NCI-H187 (cell line): ENCODE measurements around the gene SLC37A1.
"Not testable (repeated sequence)": the region's sequence is repeated elsewhere in the genome, so short reads cannot be mapped to it uniquely, and the experiment has no call there.

Experiments used
- DNase-seq, 2 experiments: peaks; one replicate each; lab custom pipeline; 2025; lab: John Stamatoyannopoulos, UW

SLC37A1 gene

DNA sequence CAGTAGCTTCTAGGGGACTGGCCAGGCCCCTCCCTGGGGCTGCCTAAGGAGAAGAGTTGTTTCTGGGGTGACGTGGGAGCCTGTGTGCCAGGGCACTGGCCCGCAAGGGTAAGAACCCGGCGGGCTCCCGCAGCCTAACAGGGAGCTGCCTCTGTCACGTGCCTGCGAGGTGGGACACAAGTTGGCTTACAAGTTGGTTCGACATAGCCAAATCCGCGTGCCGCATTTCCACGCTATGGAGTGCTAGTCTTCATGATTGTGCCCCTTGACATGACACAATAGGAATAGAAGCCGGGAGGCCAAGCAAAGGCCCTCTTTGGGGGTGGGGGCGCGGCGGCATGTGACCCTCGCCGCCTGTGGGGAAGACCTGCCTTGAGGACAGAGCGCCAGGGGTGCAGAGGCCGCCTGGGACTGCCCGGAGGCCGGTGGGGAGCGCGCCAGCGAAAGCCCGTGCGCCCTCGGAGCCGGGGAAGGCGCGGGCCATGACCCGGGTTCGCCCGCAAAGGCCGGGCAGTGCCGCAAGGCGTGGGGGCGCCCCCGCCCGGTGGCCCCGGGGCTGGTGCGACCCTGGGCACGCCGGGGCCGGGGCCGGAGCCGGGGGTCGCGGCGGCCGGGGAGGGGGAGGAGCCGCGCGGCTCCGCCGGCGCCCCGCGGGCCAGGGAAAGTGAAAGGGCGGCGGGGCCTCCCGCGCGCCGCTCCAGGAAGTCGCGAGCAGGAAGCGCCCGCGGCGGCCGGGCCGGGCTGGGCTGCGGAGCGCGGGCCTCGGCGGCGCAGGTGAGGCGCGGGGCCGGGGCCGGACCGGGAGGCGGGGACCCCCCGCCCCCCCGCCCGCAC is at the start of gene SLC37A1:
Gene SLC37A1 (plus strand): TSS at position 702 of the 834 bp plus-strand sequence. CDS start 4,603 bp downstream, outside the sequence.
- DNase-seq = no peak

DNA sequence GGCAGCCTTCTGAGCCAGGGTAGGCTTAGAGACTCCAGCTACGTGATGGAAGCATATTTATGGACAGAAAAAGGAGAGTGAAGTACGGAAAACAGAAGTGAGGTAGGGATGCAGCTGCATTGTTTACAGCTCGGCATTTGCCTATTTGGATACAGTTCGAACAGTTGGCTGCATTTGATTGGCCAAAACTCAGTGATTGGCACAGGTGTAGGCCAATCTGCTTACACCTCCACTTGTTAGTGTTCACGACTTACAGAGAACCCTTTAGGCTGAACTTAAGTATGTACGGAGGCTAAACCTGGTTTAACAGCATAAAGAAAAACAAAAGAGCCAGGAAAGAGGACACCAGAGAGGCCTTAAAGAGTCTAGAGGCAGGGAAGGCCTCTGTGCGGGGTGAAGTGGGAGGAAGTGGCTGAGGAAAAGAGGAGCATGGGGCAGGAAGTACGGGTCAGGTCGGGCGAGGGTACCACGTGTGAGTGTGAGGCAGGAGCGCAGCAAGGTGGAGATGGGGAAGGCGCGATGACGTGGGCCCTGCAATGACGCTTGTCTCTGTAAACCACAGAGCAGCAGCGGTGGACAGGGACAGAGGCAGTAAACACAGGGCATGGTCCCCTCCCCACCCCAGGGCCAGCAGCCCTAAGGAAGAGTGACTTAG is 49.7 kb upstream of the SLC37A1 start:
- peak in 1 of 2 experiments; percentile 34 for DNase-seq

DNA sequence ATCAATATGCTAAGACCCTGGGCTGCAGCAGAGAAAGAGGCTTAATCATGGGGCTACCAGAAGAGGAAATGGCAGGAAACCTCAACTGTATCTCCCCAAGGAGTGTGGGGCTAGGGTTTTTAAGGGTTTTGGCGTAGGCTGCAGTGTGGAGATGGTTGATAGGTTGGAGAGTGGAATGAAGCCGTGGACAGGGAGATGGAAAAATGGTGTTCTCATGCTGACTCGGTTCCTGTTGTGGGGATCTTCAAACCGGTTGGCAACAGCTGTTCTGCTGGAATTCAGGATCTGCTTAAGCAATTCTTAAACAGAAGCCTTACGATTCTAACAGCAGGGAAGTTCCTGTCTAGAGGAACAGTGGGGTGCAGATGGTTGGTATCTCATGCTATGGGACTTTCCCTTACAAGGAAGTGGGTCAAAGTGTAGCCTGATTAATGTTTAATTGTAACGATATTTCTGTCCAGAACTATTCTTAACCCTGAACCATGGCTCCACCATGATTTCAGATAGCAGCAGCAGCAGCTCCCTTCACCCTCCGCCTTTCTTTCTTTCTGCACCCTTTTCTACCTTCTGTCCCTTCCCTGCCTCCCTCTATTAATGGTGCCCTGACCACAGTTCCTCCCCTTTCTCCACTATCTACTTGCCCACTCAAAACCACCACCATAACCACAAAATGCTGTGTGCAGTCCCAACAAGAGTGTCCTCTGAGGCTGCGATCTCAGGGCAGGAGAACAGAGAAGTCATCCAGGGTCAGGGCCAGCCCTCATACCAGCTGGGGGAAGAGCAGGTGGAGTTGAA is 48.4 kb upstream of the SLC37A1 start:
- DNase-seq = no peak

DNA sequence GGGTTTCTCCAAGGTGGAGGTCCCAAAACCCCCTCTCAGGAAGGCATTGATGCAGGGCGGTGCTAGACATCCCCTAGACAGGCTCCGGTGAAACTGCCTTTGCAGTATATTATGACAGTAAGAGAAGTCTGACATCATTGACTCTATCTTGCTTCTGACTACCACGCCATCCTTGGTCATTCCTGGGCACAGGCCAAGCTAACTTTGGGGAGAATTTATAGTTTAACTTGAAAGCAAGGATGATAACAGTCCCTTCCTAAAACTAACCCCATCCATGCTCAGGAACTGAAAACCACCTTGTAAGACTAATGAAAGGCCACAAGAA is 47.9 kb upstream of the SLC37A1 start:
- no peak for DNase-seq

DNA sequence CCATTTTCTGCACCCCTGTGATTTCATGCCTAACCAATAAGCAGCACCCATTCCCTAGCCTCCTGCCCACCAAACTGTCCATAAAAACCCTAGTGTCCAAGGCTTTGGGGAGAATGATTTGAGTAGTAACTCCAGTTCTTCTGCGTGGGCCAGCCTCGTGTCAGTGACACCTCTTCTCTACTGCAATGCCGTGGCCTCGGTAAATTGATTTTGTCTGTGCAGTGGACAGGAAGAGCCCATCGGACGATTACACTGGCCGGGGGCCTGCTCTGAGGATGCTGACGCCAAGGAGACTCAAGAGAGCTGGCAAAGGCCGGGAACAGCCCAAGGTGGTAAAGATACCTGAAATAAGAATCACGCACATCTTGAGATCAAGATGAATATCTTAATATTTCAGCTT is 47.0 kb upstream of the SLC37A1 start:
- no peak for DNase-seq

DNA sequence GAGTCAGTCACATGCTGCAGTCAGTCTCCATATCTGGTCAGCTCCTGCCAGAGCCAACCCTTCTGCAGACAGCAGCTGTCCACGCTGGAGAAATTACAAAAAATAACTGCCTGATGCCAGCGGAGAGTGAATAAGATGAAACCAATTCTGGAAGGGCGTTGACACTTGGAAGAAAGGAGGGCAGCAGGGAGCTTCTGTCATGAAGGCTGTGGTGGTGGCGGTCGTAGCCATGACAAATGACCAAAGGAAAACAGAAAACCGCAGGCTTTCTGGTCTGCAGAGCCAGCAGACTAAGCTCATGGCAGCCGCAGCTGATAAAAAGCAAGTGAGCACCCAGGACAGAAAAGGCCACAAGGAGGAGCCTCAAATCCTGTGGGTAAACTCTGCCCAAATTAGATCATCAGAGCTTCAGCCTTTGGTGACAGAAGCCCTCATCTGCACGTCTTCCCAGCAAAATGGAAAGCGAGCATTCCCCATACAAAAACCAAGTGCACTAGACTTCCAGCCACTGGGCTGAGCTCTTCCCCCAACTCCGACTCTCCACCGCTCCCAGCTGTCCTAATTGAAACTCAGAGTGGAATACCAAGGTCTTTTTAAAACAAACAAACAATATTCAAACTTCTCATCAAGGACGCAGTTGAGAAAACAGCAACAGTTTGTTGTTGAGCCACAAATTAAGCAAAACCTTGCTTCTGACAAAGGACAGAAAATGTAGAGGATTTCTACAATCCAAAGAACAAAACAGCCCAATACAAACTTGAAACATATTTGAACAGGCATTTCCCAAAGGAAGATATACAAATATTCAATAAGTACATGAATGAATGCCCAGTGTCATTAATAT is 46.3 kb upstream of the SLC37A1 start:
- peak in 1 of 2 experiments; percentile 31 for DNase-seq

DNA sequence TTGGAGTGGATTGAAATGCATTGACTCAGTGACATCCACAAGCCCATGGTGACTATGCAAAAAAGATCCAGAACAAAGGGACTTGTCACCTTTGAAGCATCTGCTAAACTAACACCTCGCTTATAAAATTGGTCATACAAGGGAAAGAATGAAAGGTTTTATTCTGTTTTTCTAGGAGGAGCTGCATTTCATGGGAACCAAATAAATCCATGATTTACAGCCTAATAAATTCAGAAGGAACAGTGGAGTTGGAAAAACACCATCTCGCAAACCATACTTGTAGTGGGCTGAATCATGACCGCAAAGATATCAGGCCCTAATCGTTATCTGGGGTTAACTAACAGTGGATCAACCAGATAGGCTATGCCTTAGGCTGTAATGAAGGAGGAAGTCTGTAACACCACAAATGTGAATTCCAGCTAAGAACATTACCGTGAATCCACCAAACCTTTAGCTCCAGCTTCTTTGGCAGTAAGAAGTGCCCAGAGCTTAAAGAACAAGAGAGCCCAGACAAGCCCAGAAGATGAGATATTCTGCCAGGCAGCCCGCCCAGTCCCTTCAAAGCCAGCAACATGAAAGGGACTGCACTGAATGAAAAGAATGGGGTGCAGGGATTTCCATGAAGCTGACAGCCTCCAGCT is 45.0 kb upstream of the SLC37A1 start:
- no peak for DNase-seq

DNA sequence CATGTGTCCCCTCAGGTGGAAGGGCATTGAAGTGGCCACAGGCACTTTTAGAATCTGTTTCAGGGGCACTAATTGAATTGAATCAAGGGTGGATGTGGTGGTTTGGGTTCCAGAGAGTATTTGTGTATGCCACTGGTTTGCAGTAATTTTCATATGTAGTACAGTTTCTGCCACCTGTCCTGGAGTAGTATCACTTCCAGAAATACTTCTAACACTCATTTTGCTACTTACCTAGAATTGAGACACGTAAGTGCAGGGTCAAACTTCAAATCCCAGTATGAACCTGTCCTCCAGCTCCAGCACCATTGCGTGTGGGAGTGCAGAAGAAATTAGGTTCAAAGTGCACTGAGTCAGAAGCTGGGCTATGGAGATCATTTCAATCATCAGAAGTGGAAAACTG is 44.4 kb upstream of the SLC37A1 start:
- no peak for DNase-seq

DNA sequence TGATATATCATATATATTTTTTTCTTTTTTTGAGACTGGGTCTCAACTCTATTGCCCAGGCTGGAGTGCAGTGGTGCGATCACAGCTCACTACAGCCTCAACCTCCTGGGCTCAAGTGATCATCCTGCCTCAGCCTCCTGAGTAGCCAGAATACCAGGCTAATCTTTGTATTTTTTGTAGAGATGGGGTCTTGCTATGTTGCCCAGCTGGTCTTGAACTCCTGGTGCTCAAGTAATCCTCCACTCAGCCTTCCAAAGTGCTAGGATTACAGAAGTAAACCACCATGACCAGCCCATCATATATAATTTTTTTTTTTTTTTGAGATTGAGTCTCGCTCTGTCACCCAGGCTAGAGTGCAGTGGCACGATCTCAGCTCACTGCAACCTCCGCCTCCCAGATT is 43.9 kb upstream of the SLC37A1 start:
- not testable (repeated sequence) for DNase-seq

DNA sequence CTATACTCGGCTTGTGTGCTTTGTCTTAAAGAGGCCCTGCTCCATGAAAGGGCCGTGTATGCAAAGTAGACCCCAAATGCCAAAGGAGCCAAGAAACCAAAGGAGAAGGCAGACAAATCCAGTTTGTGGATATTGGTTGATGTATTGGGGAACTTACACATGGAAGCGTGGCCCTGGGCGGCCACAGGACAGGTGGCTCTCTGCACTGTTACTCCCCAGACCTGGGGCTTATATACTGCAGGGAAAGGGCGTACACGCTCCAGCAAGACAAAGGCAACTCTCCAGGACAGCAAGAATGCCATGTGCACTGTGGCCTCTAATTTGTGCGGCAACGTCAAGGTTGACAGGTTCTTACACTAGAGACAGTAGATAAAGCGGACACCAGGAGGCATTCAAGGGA is 42.4 kb upstream of the SLC37A1 start:
- no peak for DNase-seq

DNA sequence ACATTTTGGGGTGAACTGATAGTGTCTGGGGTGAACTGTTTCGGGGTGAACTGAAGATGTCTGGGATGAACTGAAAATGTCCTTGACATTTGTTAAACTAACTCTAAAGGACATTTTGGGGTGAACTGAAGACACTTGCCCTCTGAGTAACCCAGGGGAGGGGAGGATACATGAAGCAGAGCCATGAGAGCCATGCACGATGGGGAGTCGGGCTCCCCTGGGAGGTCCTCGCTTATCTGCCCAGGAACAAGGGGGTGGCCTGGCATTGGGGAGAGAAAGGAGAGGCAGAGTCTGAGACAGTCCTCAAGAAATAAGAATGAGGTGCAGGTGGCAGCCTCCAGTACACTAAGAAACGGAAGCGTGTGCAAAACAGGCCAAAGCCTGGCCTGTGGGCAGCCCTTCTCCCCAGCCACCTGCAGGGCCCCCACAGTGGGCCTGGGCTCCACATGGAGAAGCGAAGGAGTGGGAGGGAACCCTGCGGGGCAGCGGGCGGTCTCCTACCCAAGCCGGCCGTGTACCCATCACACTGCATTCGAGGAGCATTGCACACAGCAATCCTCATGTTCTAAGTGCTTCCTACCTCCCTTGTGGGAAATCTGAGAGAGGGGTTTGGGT is 41.8 kb upstream of the SLC37A1 start:
- DNase-seq = no peak

DNA sequence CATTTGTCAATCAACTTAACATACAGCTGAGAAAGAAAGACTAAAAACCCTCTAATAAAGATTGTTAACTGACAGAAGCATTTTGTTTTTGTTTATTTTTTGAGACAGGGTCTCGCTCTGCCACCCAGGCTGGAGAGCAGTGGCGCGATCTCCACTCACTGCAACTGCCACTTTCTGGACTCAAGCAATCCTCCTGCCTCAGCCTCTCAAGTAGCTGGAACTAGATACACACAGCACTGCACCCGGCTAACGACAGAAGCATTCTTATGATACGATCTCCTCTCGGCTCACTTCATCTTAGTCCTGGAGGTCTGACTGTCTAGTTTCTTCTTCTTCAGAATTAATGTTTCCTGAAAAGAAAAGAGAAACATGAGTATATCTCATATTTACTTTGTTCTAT is 41.1 kb upstream of the SLC37A1 start:
- no peak for DNase-seq

DNA sequence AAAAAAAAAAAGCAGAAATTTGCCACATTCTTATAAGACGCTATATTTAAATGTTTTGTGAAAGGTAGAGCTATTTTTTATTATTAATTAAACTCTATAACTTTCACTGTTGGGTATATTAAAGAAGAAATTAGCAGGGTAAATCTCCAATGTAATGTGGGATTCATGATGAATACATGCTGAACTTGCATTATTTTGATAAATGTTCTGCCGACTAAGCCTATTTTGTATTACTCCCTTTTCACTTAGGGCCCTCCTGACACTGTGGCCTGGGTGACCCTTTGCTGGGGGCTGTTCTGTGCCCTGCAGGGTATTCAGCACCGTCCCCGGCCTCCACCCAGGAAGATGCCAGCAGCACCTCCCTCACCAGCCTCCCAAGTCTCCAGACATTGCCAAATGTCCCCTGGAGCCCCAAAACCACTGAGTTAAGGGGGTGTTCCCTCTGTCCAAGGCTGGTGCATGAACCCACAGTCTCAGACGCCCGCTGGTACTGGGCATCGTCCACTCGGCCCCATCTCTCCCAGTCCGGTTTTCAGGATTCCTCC is 40.1 kb upstream of the SLC37A1 start:
- no peak for DNase-seq

DNA sequence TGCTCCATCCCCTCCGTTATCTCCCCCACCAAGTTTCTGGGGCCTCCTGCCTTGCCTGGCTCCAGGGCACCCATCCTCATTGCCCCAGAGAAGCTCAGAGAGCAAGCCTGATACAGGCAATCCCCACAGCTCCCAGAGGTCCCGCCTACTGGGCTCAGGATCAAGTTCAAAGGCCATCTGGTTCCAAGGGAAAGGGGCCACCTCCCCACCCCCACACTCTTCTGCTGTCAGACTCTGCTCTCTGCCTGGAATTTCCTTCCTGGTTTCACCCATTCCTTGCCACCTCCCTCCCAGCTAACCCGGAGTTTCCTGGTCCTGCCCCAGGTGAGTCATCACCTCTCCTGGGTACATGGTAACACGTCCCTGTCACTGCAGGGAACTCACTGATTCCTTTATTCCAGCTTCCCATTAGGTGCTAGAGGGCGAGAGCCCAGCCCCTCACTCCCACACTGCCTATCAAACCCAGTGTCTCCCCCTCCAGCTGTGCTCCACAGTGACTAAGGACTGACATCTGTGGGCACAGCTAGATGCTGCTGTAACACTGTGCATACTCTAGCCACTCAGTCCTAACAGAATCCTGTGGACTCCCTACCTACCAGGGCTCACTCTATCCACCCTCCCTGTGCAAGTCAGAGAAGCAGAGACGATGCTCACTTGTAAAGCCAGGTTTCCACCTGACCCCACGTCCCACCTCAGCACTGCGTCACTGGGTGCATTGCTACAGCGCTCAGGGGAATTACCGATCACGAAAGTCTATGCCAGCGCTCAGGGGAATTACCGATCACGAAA is 39.4 kb upstream of the SLC37A1 start:
- no peak for DNase-seq

DNA sequence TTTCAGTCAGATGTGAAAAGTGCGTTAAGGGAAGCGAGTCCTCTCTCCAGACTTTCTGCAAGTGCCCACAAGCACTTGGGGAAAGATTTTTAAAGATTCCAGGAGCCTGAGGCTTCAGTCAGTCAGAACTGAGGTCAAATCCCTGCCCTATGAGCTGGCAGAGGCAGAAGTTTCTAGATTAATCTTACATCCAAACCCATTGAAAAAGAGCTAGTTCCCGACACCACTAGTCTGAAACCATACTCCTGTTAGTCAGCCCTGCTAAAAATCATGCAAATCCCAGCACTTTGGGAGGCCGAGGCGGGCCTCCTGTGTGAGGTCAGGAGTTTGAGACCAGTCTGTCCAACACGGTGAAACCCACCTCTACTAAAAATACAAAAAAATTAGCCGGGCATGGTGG is 38.6 kb upstream of the SLC37A1 start:
- no peak for DNase-seq

DNA sequence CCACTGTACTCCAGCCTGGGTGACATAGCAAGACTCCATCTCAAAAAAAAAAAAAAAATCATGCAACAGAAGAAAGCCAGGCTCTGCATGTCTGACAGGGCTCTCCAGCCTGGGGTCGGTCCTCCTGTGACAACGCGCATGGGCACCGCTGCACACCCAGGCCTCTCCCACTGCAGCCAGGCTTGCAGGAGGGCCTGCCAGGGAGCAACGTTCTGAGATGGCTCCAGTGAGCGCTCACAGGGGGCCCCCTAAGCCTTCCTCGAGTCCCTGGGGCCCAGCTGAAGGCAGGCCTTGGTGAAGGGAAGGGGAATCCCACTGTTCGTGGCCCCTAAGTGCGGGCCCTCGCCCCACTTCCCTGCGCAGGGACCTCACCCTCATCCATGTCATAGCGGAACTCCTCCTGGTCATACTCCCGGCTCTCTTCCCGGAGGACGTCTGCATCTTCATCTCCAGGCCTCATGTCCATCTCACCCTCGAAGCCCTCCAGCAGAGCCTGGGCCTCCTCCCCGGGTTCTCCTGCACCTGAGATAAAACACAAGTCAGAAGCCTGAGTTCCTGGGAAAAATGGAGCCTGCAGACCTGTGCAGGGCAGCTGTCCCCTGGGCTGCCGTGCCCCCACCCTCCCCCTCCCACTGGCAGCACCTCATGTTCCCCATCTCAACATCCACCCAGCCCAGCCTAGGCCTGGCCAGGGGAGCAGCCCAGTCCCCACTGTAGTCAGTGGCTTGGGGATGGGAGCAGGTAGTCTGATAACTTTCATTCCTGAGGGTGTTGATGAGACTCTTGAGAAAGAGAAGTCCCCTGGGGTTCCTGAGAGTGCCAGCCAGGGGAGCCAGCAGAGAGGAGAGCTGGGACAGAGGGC is 37.9 kb upstream of the SLC37A1 start:
- DNase-seq = no peak

DNA sequence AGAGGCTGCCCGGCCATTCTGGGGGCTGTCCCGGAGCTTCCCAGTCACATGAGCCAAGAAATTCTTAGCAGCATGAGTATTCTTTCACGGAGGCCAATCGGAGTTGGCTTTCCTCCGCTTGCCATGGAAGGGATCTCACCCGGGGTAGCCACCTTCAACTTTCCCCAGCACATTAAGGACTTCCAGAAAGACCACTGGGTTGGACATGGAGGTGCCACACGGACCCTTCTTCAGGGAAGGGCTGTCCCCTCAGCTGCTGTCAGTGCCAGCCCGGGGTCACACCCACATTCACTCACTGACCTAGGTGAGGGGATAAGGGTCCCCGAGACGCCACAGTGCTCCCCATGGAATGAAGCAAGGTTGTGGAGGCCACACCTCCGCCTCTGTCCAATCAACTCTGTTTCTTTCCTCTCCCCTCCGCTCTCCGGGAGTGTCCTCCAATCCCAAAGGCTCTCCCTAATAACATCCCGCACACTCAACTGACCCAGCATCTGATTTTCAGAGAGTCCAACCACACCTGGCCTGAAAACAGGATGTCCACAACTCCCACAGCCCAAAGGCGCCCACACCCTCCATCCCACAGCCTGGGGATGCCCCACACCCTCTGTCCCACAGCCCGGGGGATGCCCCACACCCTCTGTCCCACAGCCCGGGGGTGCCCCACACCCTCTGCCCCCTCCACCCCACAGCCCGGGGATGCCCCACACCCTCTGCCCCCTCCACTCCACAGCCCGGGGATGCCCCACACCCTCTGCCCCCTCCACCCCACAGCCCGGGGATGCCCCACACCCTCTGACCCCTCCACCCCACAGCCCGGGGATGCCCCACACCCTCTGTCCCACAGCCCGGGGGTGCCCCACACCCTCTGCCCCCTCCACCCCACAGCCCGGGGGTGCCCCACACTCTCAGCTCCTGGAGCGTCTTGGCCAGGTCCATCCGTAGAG is 37.0 kb upstream of the SLC37A1 start:
- DNase-seq = no peak

DNA sequence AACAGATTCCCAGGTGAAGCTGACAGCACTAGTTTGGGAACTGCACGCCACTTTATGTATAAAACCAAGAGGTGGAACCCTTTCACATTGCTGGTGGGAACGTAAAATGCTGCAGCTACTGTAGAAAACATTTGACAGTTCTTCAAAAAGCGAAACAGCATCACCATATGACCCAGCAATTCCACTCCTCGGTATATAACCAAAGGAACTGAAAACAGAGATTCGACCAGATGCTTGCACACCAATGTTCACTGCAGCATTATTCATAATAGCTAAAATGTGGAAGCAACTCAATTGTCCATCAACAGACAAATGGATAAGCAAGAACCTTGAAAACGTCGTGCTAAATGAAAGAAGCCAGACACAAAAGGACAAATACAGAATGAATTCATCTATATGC is 35.1 kb upstream of the SLC37A1 start:
- no peak for DNase-seq
